Right atrium auricular region (tissue), 2 donors: Measurements from ENCODE around the gene CEP120. TPM values are rescaled to one million over a fixed set of nuclear protein-coding genes. Genes with fewer than 3 reads are reported as not detected.
"Not testable (repeated sequence)": the region's sequence is repeated elsewhere in the genome, so short reads cannot be mapped to it uniquely, and the experiment has no call there.

Experiments used
- DNase-seq: peaks from one replicate; pipeline ENCODE4 v3.0.0-alpha.2; 2019; ENCODE audit warnings: low spot score
- H3K27ac ChIP-seq, 2 donors: fragments of 200-600 bp; sonication (generic); 1 replicate in 1 of 2; 2 replicates in 1 of 2; pipeline ENCODE4 v1.5.1; 2016 to 2019
- H3K27me3 ChIP-seq, 2 donors: fragments of 200-600 bp; sonication (generic); one replicate each; pipeline versions ENCODE4 v1.5.1 to v1.6.0; 2017 to 2019
- H3K36me3 ChIP-seq: fragments of 200-600 bp; sonication (generic); one replicate; pipeline ENCODE4 v1.5.1; 2016
- H3K4me1 ChIP-seq, 2 donors: fragments of 200-600 bp; sonication (generic); one replicate each; pipeline versions ENCODE4 v1.5.1 to v1.6.0; 2017 to 2019
- H3K4me3 ChIP-seq, 2 donors: fragments of 200-600 bp; sonication (generic); 1 replicate in 1 of 2; 2 replicates in 1 of 2; pipeline ENCODE4 v1.5.1; 2017 to 2019; ENCODE audit warnings: mild to moderate bottlenecking in 1 of 2, moderate library complexity in 1 of 2
- H3K9me3 ChIP-seq, 2 donors: fragments of 200-600 bp; sonication (generic); one replicate each; pipeline ENCODE4 v1.5.1; 2019
- CTCF ChIP-seq, 2 donors: fragments of 200-600 bp; sonication (generic); IDR thresholded peaks; one replicate each; pipeline ENCODE4 v1.5.1; 2019; ENCODE audit warnings: antibody characterized with exemption in 2 of 2
- total RNA-seq, 2 donors: library from RNA; depleted of rRNA; stranded (reverse); fragments of >200 nt; gene quantifications; one replicate each; pipeline ENCODE4 v1.1.0, GENCODE V29; 2016

CEP120 gene
- total RNA-seq, 2 donors from 2014 or later: 11.1 to 11.8 TPM

GRCh38 chr5:123434796-123435195, 11.6 kb upstream of the CEP120 start:
- no peak overlapping the region for H3K27ac ChIP-seq
- TF ChIP-seq CTCF (IDR thresholded peaks at IDR 0.05): no peak
- H3K9me3 ChIP-seq: no peaks in the 10 kb centered on the region
- H3K36me3 ChIP-seq: no peaks in the 10 kb centered on the region
- no peaks in the 10 kb centered on the region for H3K4me1 ChIP-seq
- DNase-seq: no peak
- no peak overlapping the region for H3K4me3 ChIP-seq
- no peaks in the 10 kb centered on the region for H3K27me3 ChIP-seq

- DNase-seq: no peak
Observed at GRCh38 chr5:123433596-123433995, 10.4 kb upstream of the CEP120 start.

GRCh38 chr5:123430441-123430840, 7.2 kb upstream of the CEP120 start:
- not testable (repeated sequence) for H3K27ac ChIP-seq

More at GRCh38 chr5:123433596-123433995, 10.4 kb upstream of the CEP120 start:
- Histone ChIP-seq H3K4me3 (no peak overlapping the region), H3K27me3 (no peaks in the 10 kb centered on the region), H3K36me3 (no peaks in the 10 kb centered on the region), H3K4me1 (no peaks in the 10 kb centered on the region), H3K9me3 (no peaks in the 10 kb centered on the region), H3K27ac (no peak overlapping the region)
- TF ChIP-seq CTCF (IDR thresholded peaks at IDR 0.05): no peak

GRCh38 chr5:123429993-123430392, 6.8 kb upstream of the CEP120 start:
- no peak overlapping the region for H3K27ac ChIP-seq
- no peak for DNase-seq
- H3K9me3 ChIP-seq: no peaks in the 10 kb centered on the region
- TF ChIP-seq CTCF (IDR thresholded peaks at IDR 0.05): no peak
- H3K27me3 ChIP-seq: no peaks in the 10 kb centered on the region
- H3K4me1 ChIP-seq: no peaks in the 10 kb centered on the region
- no peak overlapping the region for H3K4me3 ChIP-seq
- H3K36me3 ChIP-seq: no peaks in the 10 kb centered on the region

More at GRCh38 chr5:123430441-123430840, 7.2 kb upstream of the CEP120 start:
- not testable (repeated sequence) for H3K4me1 ChIP-seq, H3K36me3 ChIP-seq, H3K4me3 ChIP-seq, DNase-seq, H3K9me3 ChIP-seq, H3K27me3 ChIP-seq

- H3K27me3 ChIP-seq: no peaks in the 10 kb centered on the region
Observed at GRCh38 chr5:123429221-123429954, 6.2 kb upstream of the CEP120 start.

More at GRCh38 chr5:123429221-123429954, 6.2 kb upstream of the CEP120 start:
- no peak for TF ChIP-seq CTCF (IDR thresholded peaks at IDR 0.05)
- H3K4me1 ChIP-seq: no peaks in the 10 kb centered on the region
- H3K9me3 ChIP-seq: no peaks in the 10 kb centered on the region
- no peak overlapping the region for H3K4me3 ChIP-seq
- no peak for DNase-seq
- no peak overlapping the region for H3K27ac ChIP-seq
- H3K36me3 ChIP-seq: no peaks in the 10 kb centered on the region
